ENCODE results near the gene FBLN1. TPM values are rescaled to one million over a fixed set of nuclear protein-coding genes. Genes with fewer than 3 reads are reported as not detected.

FBLN1 gene
- polyA plus RNA-seq, 1 of the 3 experiments (the other 2 are of a cell fraction): 147 TPM

- no peak overlapping the region for H3K9ac ChIP-seq
- no peak overlapping the region for H3K4me3 ChIP-seq (ENCODE audit: low read depth in 2 of 2, low read length in 1 of 2)
- H3K36me3 ChIP-seq (replicated peaks in 1 of 2; ENCODE audit: control insufficient read depth in 1 of 2, insufficient read depth in 2 of 2, low read length in 1 of 2): no peaks in the 10 kb centered on the region
- H3K4me2 ChIP-seq: no peak overlapping the region
- H3K9me3 ChIP-seq: no peaks in the 10 kb centered on the region
- no peaks in the 10 kb centered on the region for H4K20me1 ChIP-seq (ENCODE audit: insufficient read depth)
- no peaks in the 10 kb centered on the region for H3K9me2 ChIP-seq
- no peak overlapping the region for H3K27ac ChIP-seq (ENCODE audit: low read depth in 2 of 2, low read length in 1 of 2)
- no peaks in the 10 kb centered on the region for H3K27me3 ChIP-seq (ENCODE audit: insufficient read depth)
- no peak for DNase-seq
- ChIA-PET CTCF (interaction anchor here (4.5 kb wide), 1 partner anchor 97 kb away, joined by 16 read pairs; no protein-coding TSS in a partner anchor), POLR2A (no interaction called here)
- H3F3A ChIP-seq (replicated peaks; ENCODE audit: insufficient read depth): no peaks in the 10 kb centered on the region
- WGBS (ENCODE audit: low lambda C conversion rate): 88% methylated on average over 8 of the region's 8 CpGs
- TF ChIP-seq RXRA (IDR thresholded peaks at IDR 0.05; ENCODE audit: borderline replicate concordance, low read depth) (no peak), SMC3 (IDR thresholded peaks at IDR 0.05; ENCODE audit: low read depth, low read length) (no peak), PBX3 (IDR thresholded peaks at IDR 0.05) (no peak), IRF3 (IDR thresholded peaks at IDR 0.05; ENCODE audit: low read depth, low read length) (no peak), NFIC (IDR thresholded peaks at IDR 0.05; ENCODE audit: borderline replicate concordance) (no peak), EP300 (IDR thresholded peaks at IDR 0.05; ENCODE audit: borderline replicate concordance in 1 of 2, low read depth in 1 of 2, low read length in 1 of 2) (no peak), CHD2 (IDR thresholded peaks at IDR 0.05; ENCODE audit: low read length, partially characterized antibody) (no peak), FOSL2 (IDR thresholded peaks at IDR 0.05; ENCODE audit: borderline replicate concordance, low read depth) (no peak), FOXJ3 (CRISPR knock-in tag; IDR thresholded peaks at IDR 0.05) (no peak), MEF2A (IDR thresholded peaks at IDR 0.05; ENCODE audit: borderline replicate concordance, low read depth) (no peak), USF1 (IDR thresholded peaks at IDR 0.05; ENCODE audit: borderline replicate concordance, low read depth) (no peak)
- H3K79me2 ChIP-seq (ENCODE audit: insufficient read depth): no peaks in the 10 kb centered on the region
- H3K4me1 ChIP-seq (ENCODE audit: control insufficient read depth in 1 of 2, insufficient read depth in 2 of 2, low read depth in 1 of 2, low read length in 1 of 2): peaks cover 15 to 32% of the 10 kb centered on the region in 2 experiments; a peak in 3 of 4 replicates
- H2AFZ ChIP-seq (ENCODE audit: low read depth): no peak overlapping the region
These were observed 45.9 kb upstream of the FBLN1 start for GRCh38 chr22:45456811-45457210.

GRCh38 chr22:45458532-45458931, 44.2 kb upstream of the FBLN1 start:
- ChIA-PET CTCF (interaction anchor here (1.3 kb wide), 2 partner anchors 19 to 190 kb away, joined by 3 read pairs; no protein-coding TSS in a partner anchor), POLR2A (no interaction called here)
- Histone ChIP-seq H3K79me2 (ENCODE audit: insufficient read depth) (no peaks in the 10 kb centered on the region), H3K9me3 (no peaks in the 10 kb centered on the region), H4K20me1 (ENCODE audit: insufficient read depth) (no peaks in the 10 kb centered on the region), H3K4me2 (no peak overlapping the region), H3K36me3 (replicated peaks in 1 of 2; ENCODE audit: control insufficient read depth in 1 of 2, insufficient read depth in 2 of 2, low read length in 1 of 2) (no peaks in the 10 kb centered on the region), H3K9me2 (no peaks in the 10 kb centered on the region), H3K4me1 (ENCODE audit: control insufficient read depth in 1 of 2, insufficient read depth in 2 of 2, low read depth in 1 of 2, low read length in 1 of 2) (peaks cover 0 to 23% of the 10 kb centered on the region in 2 experiments; a peak in 1 of 4 replicates), H3F3A (replicated peaks; ENCODE audit: insufficient read depth) (no peaks in the 10 kb centered on the region), H3K9ac (no peak overlapping the region), H3K27ac (ENCODE audit: low read depth in 2 of 2, low read length in 1 of 2) (no peak overlapping the region), H3K4me3 (ENCODE audit: low read depth in 2 of 2, low read length in 1 of 2) (no peak overlapping the region), H3K27me3 (ENCODE audit: insufficient read depth) (no peaks in the 10 kb centered on the region), H2AFZ (ENCODE audit: low read depth) (no peak overlapping the region)
- TF ChIP-seq GATA2 (CRISPR knock-in tag; IDR thresholded peaks at IDR 0.05): no peak
- no peak for TF ChIP-seq SMC3 (IDR thresholded peaks at IDR 0.05; ENCODE audit: low read depth, low read length)
- TF ChIP-seq TCF12 (IDR thresholded peaks at IDR 0.05): no peak
- no peak for TF ChIP-seq NRF1 (IDR thresholded peaks at IDR 0.05; ENCODE audit: low read depth, low read length)
- TF ChIP-seq POLR2AphosphoS5 (IDR thresholded peaks at IDR 0.05; ENCODE audit: low read depth, low read length): no peak
- no peak for TF ChIP-seq RXRA (IDR thresholded peaks at IDR 0.05; ENCODE audit: borderline replicate concordance, low read depth)
- no peak for TF ChIP-seq MAX (IDR thresholded peaks at IDR 0.05; ENCODE audit: low read depth)
- 93% methylated on average over 10 of the region's 13 CpGs for WGBS (ENCODE audit: low lambda C conversion rate)
- no peak for DNase-seq
